AG09309 (cell line): Measurements from ENCODE around the gene GGN.
A peak's percentile ranks its signal among the peaks of the same experiment; 100 is the strongest.

Experiments used
- DNase-seq: peaks from one replicate; pipeline ENCODE4 v3.0.0-alpha.2; 2010; ENCODE audit warnings: low read depth
- H3K4me3 ChIP-seq: 2 replicates; pipeline ENCODE4 v1.5.1; 2011; ENCODE audit warnings: mild to moderate bottlenecking, low read depth, low read length, moderate library complexity; ENCODE audit not compliant: control insufficient read depth
- CTCF ChIP-seq: IDR thresholded peaks from 2 replicates; pipeline ENCODE4 v1.5.1; 2011; ENCODE audit warnings: mild to moderate bottlenecking, low read depth, low read length, inconsistent platforms; ENCODE audit not compliant: insufficient read depth, control insufficient read depth; ENCODE audit errors: missing control alignments

Gene GGN

GRCh38 chr19:38392707-38393308 lies 5.0 kb upstream of the GGN start:
- TF ChIP-seq CTCF = no peak
- DNase-seq = no peak
- H3K4me3 ChIP-seq = no peak overlapping the region

GRCh38 chr19:38391911-38392464 lies 4.2 kb upstream of the GGN start:
- no peak overlapping the region for H3K4me3 ChIP-seq
- no peak for TF ChIP-seq CTCF
- no peak for DNase-seq

- DNase-seq = no peak
These were observed 2.4 kb upstream of the GGN start for GRCh38 chr19:38389957-38390924.

GRCh38 chr19:38389101-38389925 lies 1.5 kb upstream of the GGN start:
- DNase-seq = no peak
- H3K4me3 ChIP-seq = peak overlapping the region; percentile 84
- no peak for TF ChIP-seq CTCF

More at GRCh38 chr19:38389957-38390924, 2.4 kb upstream of the GGN start:
- no peak for TF ChIP-seq CTCF
- H3K4me3 ChIP-seq = peak overlapping the region; percentile 84

GRCh38 chr19:38388349-38389100 lies 691 bp upstream of the GGN start, which contains the start of gene SPRED3:
Gene SPRED3 (plus strand): TSS chr19:38388697. CDS start chr19:38390303, 1,606 bp downstream.
- DNase-seq = no peak
- no peak for TF ChIP-seq CTCF

GRCh38 chr19:38386971-38387549 lies 774 bp downstream of the GGN start:
- no peak for DNase-seq
- TF ChIP-seq CTCF = no peak
- no peak overlapping the region; the same call in 1 of the 2 replicates for H3K4me3 ChIP-seq

More at GRCh38 chr19:38388349-38389100, 691 bp upstream of the GGN start, which contains the start of gene SPRED3:
- H3K4me3 ChIP-seq = peak within 1 kb of the TSS; percentile 84
